GM10266 (cell line): Measurements from ENCODE around the gene DLX6.

Experiments
- DNase-seq: peaks from one replicate; pipeline ENCODE4 v3.0.0; 2012; ENCODE audit errors: extremely low spot score
- CTCF ChIP-seq: IDR thresholded peaks from 2 replicates; pipeline ENCODE4 v1.5.1; 2012; ENCODE audit warnings: mild to moderate bottlenecking, low read depth; ENCODE audit not compliant: control insufficient read depth, insufficient read depth; ENCODE audit errors: missing control alignments

The DLX6 gene

GRCh38 chr7:96996111-96996957, 9.0 kb upstream of the DLX6 start:
- TF ChIP-seq CTCF, result no peak
- no peak for DNase-seq

- no peak for DNase-seq
- TF ChIP-seq CTCF, result no peak
Measured at GRCh38 chr7:96996958-96997511, 8.3 kb upstream of the DLX6 start.

- no peak for TF ChIP-seq CTCF
- peak; percentile 16 for DNase-seq
Measured at GRCh38 chr7:96997512-96998032, 7.8 kb upstream of the DLX6 start.

GRCh38 chr7:96998333-96998732, 7.0 kb upstream of the DLX6 start:
- DNase-seq, result peak; percentile 9
- no peak for TF ChIP-seq CTCF

GRCh38 chr7:96998744-96999143, 6.6 kb upstream of the DLX6 start:
- no peak for TF ChIP-seq CTCF
- DNase-seq, result no peak

- no peak for TF ChIP-seq CTCF
- DNase-seq, result peak; percentile 10
Measured at GRCh38 chr7:97001221-97001620, 4.1 kb upstream of the DLX6 start.
